Measurements from ENCODE around the gene FANCE.

DNA sequence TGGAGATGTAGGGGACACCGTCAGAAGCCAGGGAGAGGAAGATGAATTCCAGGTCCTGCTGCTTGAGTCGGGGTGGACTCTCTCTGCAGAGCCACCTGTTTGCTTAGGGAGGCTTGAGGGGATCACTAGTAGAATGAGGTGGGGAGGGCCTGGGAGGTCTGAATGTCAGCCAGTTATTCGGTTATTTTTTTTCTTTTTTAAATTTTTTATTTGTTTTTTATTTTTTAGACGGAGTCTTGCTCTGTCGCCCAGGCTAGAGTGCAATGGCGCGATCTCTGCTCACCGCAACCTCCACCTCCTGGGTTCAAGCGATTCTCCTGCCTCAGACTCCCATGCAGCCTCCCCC, 36.4 kb downstream of the FANCE start:
- TF ChIP-seq, protein P1, sequence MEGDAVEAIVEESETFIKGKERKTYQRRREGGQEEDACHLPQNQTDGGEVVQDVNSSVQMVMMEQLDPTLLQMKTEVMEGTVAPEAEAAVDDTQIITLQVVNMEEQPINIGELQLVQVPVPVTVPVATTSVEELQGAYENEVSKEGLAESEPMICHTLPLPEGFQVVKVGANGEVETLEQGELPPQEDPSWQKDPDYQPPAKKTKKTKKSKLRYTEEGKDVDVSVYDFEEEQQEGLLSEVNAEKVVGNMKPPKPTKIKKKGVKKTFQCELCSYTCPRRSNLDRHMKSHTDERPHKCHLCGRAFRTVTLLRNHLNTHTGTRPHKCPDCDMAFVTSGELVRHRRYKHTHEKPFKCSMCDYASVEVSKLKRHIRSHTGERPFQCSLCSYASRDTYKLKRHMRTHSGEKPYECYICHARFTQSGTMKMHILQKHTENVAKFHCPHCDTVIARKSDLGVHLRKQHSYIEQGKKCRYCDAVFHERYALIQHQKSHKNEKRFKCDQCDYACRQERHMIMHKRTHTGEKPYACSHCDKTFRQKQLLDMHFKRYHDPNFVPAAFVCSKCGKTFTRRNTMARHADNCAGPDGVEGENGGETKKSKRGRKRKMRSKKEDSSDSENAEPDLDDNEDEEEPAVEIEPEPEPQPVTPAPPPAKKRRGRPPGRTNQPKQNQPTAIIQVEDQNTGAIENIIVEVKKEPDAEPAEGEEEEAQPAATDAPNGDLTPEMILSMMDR (IDR thresholded peaks at IDR 0.05): no peak
- TF ChIP-seq POLR2A (IDR thresholded peaks at IDR 0.05): no peak
